Vagina (tissue), 2 donors: ENCODE data around the gene KCTD17.

Experiments
- CTCF ChIP-seq, 3 experiments: fragments of 450-650 bp in 2 of 3; fragments of 200-600 bp in 1 of 3; sonication (generic) in 1 of 3; IDR thresholded peaks; one replicate each; pipeline ENCODE4 v1.5.1; 2017 to 2019; ENCODE audit warnings: antibody characterized with exemption in 3 of 3, mild to moderate bottlenecking in 2 of 3, moderate library complexity in 2 of 3
- POLR2AphosphoS5 ChIP-seq, 2 donors: sonication (generic); formaldehyde crosslinking; IDR thresholded peaks; one replicate each; pipeline ENCODE4 v1.9.0; 2017; ENCODE audit warnings: antibody characterized with exemption in 2 of 2, mild to moderate bottlenecking in 2 of 2, low read depth in 1 of 2; ENCODE audit not compliant: insufficient read depth in 1 of 2

- no peak for TF ChIP-seq POLR2AphosphoS5 (IDR thresholded peaks at IDR 0.05; ENCODE audit: insufficient read depth in 1 of 2, low read depth in 1 of 2)
- no peak for TF ChIP-seq CTCF (IDR thresholded peaks at IDR 0.05)
Observed at GRCh38 chr22:37054600-37055365, 3.2 kb downstream of the KCTD17 start.
